Measurements from ENCODE around the gene AUTS2. TPM values are rescaled to one million over a fixed set of nuclear protein-coding genes. Genes with fewer than 3 reads are reported as not detected.

AUTS2 gene
- polyA plus RNA-seq, 10 donors = 54.7 to 101 (median 77.6) TPM

DNA sequence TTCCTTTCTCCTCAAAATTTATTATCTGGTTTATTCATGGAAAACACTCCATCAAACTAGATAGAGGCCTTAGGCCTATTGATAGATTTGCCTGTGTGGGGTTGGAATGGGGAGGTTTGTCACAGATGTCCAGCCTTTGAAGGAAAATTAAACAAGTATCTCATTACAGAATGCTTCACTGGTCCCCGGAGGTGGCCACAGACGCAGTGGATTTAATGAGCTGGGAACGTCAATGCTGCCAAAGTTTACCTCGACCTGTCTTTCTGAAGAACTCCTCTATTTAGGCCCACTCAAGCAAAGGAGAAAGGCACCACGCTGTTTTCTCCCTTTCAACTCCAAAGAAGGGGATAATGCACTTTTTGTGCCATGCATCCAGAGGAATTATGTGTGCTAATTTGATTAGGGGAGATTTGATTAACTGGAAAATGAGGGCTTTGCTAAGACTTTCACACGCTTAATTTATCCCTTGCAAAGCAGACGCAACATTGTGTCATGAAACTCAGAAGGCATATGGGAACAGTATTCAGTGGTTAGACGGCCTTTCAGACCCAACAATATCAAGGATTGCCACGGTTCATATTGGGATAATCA lies 974.9 kb downstream of the AUTS2 start:
- DNase-seq = no peak

DNA sequence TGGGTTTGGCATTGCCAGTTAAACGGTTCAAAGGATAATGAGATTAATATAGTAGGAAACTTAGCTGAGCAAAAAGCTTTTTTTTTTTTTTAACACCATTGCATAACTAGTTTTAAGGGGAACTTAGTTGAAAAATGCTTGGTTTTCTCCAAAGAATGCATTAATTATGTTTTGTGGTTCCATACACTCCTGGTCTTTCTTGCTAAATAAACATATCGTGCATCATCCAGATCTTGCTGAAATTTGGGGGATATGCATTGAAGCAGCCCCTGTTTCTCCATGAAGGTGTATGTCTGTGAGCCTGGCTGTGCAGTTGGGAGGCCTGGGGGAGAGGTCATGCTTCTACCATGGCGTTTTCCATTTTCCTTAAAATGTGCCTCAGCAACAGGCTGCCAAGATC lies 975.4 kb downstream of the AUTS2 start:
- DNase-seq = no peak

DNA sequence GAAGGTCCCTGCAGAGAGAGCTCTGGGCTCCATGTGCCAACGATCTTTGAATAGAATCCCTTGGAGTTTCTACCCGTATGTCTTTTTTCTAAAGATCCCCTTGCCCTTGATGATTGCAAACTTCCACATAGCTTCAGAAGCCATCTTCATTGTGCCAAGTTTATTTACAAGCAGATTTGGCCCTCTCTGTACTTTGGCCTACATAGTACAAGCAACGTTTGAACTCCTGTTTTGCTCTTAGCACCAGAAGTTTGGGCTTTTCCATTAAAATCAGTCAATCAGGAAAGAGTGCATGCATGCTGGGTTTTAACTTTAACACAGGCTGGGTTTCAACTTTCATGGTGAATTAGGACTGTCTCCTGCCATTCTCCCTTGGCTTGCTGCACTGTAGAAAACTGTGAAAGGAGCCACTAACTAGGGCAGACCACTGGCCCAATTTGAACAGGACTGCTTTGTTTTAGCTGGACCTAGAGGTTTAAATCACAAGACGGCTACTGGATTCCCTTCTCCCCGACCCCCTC lies 976.1 kb downstream of the AUTS2 start:
- DNase-seq = no peak

DNA sequence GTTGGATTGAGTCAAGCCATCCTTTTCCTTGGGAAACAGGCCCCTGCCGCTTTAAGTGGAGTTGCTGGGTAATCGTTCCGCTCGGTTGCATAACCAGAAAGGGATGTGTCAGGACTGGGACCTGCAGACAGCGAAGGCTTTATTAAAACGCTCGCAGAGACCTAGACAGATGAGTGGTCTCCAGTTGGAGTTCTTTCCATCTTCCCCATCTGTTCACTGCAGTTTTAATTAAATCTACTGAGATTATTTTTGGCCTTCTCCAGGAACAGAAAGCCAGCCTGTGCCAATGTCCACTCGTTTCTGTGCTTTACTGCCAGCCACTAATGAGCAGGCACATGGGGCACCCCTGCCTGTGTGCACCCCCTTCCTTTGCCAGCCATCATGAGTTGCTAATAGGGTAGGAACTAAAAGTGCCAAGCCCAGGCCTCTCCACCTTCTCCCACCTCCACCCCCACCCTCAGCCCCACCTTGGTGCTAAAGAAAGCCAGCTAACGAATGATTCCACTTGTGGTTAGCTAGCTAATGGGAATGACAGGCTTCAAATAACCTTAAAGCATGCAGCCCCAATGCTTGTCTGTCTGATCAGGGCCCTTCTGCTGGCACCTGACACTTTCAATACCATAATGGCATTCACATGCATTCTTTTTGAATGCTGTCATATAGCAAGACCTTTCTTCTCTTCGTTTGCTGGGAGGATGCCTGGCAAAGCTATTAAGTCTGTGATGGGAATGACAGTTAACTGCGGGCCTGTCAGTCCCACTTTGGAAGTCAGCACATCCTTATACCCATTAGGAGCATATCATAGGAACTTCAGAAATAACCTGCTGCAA lies 976.9 kb downstream of the AUTS2 start:
- peak; percentile 36 to 56 (median 46) for DNase-seq

DNA sequence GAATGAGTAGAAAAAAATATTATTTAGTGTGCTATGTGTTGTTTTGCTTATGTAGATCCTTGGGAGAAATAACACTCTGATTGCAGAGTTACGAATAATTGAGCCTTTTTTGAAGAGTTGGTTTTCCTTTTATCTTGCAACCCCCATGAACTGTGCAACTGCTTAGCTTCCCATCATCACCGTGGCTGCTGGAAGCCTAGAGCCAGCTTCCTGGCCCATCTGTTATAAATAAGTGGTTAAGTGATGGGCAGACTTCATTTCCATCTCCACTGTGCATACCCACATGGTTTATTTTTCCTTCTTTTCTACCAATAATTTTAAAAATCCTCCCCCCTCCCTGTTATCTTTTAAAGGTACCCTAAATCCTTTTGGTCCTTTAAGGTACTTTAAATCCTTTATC lies 978.8 kb downstream of the AUTS2 start:
- no peak for DNase-seq

DNA sequence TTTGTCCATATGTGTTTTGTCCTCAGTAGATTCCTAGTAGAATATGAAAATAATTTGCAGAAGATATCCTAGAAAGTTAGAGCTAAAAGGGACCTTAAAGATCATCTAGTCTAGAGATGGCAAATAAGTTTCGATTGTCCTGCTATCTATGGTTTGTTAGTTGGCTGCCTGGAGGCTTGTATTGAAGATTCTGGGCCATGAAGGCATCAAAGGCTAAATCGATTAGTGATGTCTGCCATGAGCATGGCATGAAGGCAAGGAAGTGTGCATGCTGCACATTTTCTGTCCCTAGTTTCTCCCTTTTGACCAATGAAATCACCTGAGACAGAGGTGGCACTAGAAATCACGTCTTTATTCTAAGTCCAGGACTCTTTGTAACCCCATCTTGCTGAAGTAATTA lies 979.9 kb downstream of the AUTS2 start:
- no peak for DNase-seq

DNA sequence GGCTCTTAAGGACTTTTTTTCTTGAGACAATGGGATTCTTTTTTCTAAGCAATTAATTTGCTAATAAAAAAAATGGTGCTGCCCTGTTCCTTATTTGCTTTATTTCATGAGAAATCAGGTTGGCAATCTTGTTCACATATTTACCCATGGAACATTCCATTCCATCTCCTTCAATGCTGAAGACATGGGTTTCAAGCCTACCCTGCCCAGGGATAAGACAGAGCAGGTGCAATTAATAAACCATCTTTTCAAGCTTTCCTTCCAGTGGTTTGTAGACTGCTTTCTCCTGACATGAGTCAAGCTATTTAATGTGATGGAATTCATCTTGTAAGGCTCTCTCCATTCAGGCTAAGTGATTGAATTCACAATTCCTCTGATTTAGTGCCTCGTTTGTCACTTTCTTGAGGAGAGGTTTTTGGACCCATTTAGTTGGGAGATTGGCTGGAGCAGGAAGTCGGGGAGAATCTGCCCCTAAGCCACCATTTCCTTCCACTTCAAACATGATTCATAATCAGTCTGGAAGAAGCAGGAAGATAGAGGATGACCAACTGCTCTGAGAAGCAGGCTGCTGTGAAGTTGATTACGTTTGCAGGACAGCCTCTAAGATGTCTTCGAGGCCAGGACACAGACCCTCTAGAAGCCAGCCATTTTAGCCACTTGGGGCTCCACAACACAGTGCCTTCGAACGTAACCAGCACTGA lies 981.3 kb downstream of the AUTS2 start:
- no peak for DNase-seq

DNA sequence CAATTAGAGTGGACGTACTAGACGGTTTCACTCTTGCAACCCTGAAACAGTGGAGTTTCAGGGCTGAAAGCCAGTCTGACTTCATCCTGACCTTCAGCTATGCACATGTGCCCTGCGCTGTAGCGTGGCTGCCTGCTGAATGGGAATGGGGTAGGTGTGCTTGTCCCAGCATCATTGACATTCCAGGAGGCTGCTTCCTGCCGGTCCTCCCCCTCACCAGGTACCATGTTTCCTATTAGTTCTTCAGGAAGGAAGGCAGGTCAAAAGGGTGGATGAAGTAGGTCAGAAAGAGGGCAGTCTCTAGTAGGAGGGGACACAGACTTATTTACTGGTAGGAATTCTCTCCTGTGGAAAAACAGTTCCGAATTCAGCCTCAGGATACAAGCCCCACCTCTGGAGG lies 981.9 kb downstream of the AUTS2 start:
- no peak for DNase-seq

DNA sequence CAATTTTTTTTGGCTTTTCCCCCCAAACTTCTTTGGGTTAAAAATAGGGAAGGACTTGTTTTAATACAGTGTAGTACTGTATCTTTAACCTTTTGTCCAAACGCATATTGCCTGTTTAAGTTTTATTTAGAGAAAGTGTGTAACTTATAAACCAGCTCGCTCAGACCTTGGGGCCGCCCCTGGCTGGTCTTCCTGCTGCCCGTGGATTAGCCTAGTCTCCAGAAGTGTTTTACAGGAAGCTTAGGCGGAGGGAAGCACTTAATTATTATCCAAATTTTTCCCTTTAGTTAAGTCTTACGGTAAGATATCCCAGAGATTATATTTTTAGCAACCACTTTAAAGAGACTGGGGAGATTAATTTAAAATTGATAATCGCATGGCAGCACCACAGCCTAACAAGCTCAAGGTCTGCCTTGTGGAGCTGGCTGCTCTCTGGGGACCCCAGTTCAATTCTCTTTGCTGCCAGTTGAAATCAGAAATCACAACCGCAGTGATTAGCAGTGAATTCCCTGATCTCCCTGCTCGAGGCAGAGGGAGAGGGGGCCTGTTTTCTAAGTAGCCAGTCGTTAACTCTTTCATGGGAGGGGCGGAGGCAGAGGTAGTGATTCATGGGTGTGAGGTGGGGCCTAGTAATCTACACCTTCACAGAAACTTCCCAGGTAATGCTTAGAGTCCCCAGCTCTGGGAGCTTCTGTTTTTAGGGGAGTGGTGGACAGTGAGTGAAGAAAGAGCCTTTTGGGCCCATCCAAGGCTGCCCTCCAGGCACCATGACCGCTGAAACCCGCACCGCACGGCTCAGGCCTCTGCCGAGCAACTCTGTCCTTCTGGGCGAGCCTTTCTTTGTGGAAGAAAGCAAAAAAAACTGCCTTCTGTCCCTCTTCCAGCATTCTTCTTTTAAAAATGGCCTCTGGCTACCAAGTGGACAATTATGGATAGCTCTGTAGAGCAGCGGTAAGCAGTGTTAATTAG lies 984.9 kb downstream of the AUTS2 start:
- no peak for DNase-seq

DNA sequence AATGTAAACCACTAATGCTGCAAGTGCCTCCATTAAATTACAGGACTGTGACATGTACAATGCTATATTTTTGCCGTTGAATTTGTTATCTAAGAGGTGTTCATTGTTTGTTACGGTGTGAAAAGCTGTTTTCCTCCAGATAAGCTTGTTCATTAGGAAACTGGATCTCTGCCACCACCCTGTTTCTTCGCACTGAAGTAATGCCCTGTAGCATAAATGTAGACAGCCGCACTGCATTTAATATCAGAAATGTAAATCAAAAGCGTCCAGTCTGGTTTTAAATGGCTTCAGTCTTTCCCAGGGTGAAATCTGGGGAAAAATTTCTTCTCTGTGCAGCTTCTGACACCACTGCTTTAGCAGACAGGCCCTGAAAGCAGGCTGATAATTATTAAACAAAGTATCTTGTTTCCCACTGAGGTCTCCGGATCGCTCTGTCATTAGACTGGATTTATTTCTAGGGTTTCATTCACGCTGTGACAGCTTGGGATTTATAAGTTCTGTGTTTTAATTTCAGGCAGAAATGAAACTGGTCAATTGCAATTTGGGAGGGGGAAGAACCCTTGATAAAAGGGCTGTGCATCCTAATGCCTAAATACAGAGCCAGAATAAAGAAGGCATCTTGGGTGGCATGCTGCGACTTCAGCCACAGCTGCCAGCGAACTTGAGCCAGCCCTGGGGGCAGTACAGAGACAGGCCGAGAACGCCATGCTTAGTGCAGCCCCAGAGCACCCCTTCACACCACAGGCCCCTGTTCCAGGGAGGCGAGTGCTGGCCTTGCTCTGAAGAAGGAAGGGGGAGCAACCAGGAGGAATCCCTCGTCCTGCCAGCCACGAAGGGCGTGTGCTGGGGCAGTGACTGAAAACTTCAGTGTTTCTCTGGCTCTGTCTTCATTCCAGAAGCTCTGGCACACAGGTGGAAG lies 985.9 kb downstream of the AUTS2 start:
- no peak for DNase-seq

DNA sequence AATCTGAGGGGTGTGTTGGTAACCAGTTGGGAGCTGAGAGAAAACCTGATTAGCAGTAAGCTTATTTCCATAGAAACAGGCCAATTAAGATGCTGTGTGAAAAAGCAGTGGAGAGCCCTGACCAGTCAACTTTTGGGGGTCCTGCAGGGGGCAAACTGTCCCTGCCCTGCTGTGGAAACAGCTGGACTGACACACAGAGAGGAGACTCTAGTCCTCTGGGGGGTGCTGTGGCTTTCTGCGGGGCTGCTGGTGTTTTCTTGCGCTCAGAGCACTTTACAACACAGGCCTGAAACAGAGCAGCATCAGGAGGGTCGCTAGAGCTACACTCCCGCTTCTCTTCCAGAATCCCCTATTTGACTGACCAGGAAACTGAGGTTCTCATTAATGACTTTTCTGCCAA lies 986.8 kb downstream of the AUTS2 start:
- no peak for DNase-seq

DNA sequence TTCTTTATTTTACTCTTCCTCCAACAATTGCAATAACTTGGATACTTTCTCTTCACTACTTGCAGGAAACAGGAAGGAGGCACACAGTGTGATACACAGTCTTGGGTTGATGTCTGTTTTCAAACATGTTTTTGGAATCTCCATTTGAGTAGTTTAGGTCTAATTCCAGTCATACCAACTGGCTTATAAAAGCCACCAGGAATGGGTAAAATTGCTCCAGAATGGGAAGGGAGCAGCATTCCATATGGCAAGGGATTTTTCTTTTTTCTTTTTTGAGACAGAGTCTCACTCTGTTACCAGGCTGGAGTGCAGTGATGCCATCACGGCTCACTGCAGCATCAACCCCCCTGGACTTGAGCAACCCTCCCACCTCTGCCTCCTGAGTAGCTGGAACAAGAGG lies 988.5 kb downstream of the AUTS2 start:
- peak in 1 of 3 donors; percentile 47 for DNase-seq

DNA sequence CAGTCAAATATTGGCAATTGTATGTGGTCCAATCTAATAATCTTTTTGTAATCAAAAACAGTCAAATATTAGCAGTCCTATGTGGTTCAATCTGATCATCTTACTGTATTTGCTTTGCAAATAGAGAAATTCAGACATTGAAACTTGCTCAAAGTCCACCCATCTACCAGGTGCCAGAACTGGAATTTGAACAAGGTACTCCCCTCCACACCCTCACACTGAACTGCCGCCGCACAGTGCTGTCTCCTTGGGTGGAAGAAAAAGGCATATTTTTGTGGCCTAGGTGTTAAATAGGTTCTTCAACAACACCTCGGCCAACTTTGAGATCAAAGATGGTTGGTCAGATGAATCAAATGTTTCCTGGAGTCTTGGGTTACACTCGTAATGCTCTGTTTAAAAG lies 989.5 kb downstream of the AUTS2 start:
- DNase-seq = no peak

DNA sequence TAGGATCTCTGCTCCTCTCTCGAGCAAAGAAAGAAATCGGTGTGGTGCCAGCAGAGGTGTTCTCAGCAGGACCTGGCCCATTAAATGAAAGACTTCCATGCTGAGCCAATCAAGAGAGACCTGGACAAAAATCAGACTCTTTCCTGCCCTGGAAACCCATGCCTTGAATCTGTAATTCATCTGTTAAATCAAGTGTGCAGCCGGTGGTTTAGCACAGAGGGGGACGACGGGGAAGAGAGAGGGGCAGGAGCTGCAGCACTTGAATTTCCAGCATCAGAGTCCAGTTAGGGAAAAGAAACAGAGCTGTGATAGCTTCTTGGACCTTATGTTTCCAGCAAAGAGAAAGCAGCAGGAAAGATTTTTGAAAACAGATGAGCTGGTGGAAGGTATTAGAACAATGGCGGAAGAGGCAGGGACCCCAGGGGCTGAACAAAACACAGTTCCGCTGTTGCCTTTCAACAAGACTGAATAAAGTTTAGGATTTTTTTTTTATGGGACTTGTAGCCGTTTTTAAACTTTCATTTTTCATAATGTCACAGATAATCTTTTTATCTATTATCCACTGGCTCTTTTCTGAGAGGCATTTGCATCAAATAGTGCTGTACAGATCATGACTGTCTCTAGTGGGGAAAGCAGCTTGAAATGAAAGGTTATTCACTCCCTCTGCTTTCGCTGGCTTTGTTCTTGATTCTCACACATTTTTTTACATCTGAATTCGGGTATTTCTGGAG lies 990.1 kb downstream of the AUTS2 start:
- DNase-seq = no peak

DNA sequence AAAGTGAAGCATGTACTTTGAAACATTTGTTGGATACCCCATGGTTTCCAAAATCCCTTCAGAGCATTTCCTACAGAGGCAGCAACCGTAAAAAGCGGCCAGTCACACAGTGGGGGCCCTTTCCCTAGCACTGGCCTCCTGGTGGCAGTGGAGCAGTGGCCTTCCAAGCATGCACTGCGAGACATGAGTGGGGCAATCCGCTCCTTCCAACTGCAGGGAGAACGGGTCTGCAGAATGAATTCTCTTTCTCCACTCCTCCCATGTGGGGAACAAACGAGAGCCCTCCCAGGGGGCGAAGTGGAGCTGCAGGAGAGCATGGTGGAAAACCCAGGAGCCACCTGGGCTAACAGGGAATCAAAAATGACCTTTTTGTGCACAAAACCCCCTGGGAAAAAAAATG lies 990.7 kb downstream of the AUTS2 start:
- DNase-seq = no peak

DNA sequence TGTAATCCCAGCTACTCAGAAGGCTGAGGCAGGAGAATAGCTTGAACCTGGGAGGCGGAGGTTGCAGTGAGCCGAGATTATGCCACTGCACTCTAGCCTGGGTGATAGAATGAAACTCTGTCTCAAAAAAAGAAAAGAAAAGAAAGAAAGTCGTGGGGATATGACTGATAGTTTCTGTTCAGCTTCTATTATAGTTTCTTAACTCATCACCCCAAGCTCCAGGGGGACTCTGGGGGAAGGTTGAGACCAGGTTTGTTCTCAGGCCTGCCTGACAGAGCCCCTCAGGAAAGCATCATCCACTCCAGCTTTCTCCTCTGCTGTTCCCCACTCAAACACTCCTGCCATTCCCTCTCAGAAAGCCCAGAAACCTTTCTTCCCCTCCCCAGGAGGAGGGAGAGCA lies 991.3 kb downstream of the AUTS2 start:
- no peak for DNase-seq

DNA sequence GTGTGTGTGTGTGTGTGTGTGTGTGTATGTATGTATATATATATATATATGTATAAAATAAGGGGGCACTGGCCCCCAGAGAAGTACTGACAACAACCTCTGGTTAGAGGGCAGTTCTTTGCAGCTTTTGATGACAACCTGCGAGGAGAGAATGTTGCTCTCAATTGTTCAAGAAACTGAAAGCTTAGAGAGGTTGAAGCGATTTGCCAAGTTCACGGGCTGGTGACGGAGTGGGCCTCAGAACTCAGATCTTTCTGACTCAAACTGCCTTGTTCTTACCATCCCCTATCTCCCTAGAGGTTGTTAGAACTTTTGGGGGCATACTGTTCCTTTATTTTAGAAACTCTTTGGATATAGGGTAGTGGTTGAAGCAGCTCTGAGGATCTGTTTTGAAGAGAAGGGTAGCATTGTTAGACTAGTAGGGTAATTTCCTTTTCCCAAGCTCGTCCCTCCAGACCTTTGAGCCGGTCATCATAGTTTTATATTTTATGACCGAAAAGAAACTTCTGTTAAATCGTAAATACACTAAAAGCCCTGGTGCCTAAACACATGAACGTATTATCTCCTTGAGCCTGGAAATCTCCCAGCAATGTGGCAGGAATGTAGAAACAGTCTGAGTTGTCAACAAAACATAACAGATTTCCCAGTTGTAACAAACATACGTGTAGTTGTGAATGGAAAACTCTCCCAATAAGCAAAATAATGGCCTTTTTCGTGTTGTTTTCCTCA lies 992.0 kb downstream of the AUTS2 start:
- DNase-seq = no peak

DNA sequence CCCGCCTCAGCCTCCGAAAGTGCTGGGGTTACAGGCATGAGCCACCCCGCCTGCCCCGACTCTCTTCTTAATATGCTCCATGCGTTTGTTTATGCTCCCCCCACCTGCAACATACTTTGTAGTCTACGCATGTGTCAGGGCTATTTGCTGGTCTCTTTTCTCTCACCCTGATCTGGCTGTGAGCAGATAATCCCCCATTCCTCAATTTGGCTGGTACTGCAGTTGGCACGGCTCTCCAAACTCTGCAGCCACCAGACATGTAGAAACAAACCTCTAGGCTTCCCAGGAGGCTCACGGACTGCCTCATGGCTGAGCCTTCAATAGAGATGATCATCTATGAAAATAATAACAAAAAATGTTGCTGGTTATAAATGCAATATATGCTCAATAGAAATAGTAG lies 993.4 kb downstream of the AUTS2 start:
- DNase-seq = no peak

DNA sequence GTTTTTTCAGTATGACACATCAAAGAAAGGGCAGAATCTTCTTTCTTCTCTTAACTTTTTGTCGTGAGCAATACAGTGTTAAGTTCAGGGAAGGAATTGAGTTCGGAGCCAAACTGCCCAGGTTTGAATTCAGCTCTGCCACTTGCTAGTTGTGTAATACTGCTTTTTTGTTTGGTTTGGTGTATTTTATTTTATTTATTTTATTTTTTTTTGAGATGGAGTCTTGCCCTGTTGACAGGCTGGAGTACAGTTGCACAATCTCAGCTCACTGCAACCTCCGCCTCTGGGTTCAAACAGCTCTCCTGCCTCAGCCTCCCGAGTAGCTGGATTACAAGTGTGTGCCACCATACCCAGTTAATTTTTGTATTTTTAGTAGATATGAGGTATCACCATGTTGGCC lies 993.9 kb downstream of the AUTS2 start:
- DNase-seq = no peak
